GM23338 (cell line): ENCODE results near the gene RUSC1. TPM values are rescaled to one million over a fixed set of nuclear protein-coding genes. Genes with fewer than 3 reads are reported as not detected.

ENCODE experiments used
- ATAC-seq: fragments of 200-7000 bp; cut with Tn5 transposase; 3 replicates; pipeline ENCODE4 v1.9.1; 2020
- DNase-seq: peaks from one replicate; pipeline ENCODE4 v3.0.0-alpha.2; 2015; ENCODE audit warnings: low spot score
- H2AFZ ChIP-seq: fragments of 200-600 bp; sonication (generic); 2 replicates; pipeline ENCODE4 v1.8.0; 2016; ENCODE audit warnings: antibody characterized with exemption, mild to moderate bottlenecking, moderate library complexity
- H3F3A ChIP-seq: fragments of 200-600 bp; sonication (generic); replicated peaks from 2 replicates; pipeline ENCODE4 v1.8.0; 2017; ENCODE audit warnings: antibody characterized with exemption, mixed run types, low read depth
- H3K27ac ChIP-seq: fragments of 200-600 bp; sonication (generic); 2 replicates; pipeline ENCODE4 v1.6.1; 2016; ENCODE audit warnings: low read depth
- H3K27me3 ChIP-seq: fragments of 200-600 bp; sonication (generic); 2 replicates; pipeline ENCODE4 v1.8.0; 2016; ENCODE audit warnings: mild to moderate bottlenecking, mixed run types, moderate library complexity; ENCODE audit not compliant: insufficient read depth
- H3K36me3 ChIP-seq: fragments of 200-600 bp; sonication (generic); 2 replicates; pipeline ENCODE4 v1.8.0; 2016; ENCODE audit warnings: mild to moderate bottlenecking; ENCODE audit not compliant: insufficient read depth
- H3K4me1 ChIP-seq: fragments of 200-600 bp; sonication (generic); 2 replicates; pipeline ENCODE4 v1.8.0; 2016; ENCODE audit warnings: mild to moderate bottlenecking, moderate library complexity; ENCODE audit not compliant: insufficient read depth
- H3K4me2 ChIP-seq: fragments of 200-600 bp; sonication (generic); 2 replicates; pipeline ENCODE4 v1.7.1; 2017; ENCODE audit warnings: mixed run types
- H3K4me3 ChIP-seq: fragments of 200-600 bp; sonication (generic); 2 replicates; pipeline ENCODE4 v1.6.1; 2016; ENCODE audit warnings: mixed run types
- H3K79me2 ChIP-seq: fragments of 200-600 bp; sonication (generic); replicated peaks from 2 replicates; pipeline ENCODE4 v1.8.0; 2017; ENCODE audit warnings: mild to moderate bottlenecking; ENCODE audit not compliant: insufficient read depth
- H3K9me2 ChIP-seq: fragments of 200-600 bp; sonication (generic); 2 replicates; pipeline ENCODE4 v1.8.0; 2017; ENCODE audit not compliant: insufficient read depth
- H4K20me1 ChIP-seq: fragments of 200-600 bp; sonication (generic); replicated peaks from 2 replicates; pipeline ENCODE4 v1.8.0; 2017; ENCODE audit warnings: mild to moderate bottlenecking; ENCODE audit not compliant: insufficient read depth
- H3K27ac Mint-ChIP-seq: 2 replicates; pipeline ENCODE4 v1.8.0; 2020; ENCODE audit warnings: inconsistent platforms, mild to moderate bottlenecking, moderate library complexity, mixed read lengths
- H3K27me3 Mint-ChIP-seq: 3 replicates; pipeline ENCODE4 v1.8.0; 2022; ENCODE audit warnings: low read depth, mild to moderate bottlenecking, moderate library complexity, mixed read lengths, inconsistent platforms; ENCODE audit not compliant: insufficient read depth, poor library complexity
- H3K36me3 Mint-ChIP-seq: 3 replicates; pipeline ENCODE4 v1.8.0; 2021; ENCODE audit warnings: low read depth, mild to moderate bottlenecking, inconsistent platforms, moderate library complexity, mixed read lengths
- H3K4me1 Mint-ChIP-seq: 3 replicates; pipeline ENCODE4 v1.8.0; 2020; ENCODE audit warnings: mild to moderate bottlenecking, inconsistent platforms, mixed read lengths
- H3K4me3 Mint-ChIP-seq: 3 replicates; pipeline ENCODE4 v1.8.0; 2021; ENCODE audit warnings: moderate library complexity, mild to moderate bottlenecking, inconsistent platforms, mixed read lengths
- H3K9me3 Mint-ChIP-seq: 3 replicates; pipeline ENCODE4 v1.8.0; 2020; ENCODE audit warnings: moderate library complexity, mild to moderate bottlenecking, inconsistent platforms, mixed read lengths
- CREB1 ChIP-seq: fragments of 250-450 bp; sonication (Bioruptor Pico); IDR thresholded peaks from 2 replicates; pipeline ENCODE4 v1.5.0; 2020; ENCODE audit warnings: low read depth, mild to moderate bottlenecking, moderate library complexity
- POLR2AphosphoS5 ChIP-seq: IDR thresholded peaks from 2 replicates; pipeline ENCODE4 v1.6.1; 2016; ENCODE audit warnings: antibody characterized with exemption, low read depth
- STAT1 ChIP-seq: IDR thresholded peaks from one replicate; pipeline ENCODE4 v1.6.1; 2016; ENCODE audit warnings: antibody characterized with exemption; ENCODE audit not compliant: unreplicated experiment
- ZNF331 ChIP-seq: fragments of 250-450 bp; sonication (Bioruptor Pico); IDR thresholded peaks from 2 replicates; pipeline ENCODE4 v1.5.0; 2020; ENCODE audit warnings: low read depth, mild to moderate bottlenecking, moderate library complexity
- polyA plus RNA-seq: library from polyadenylated mRNA; unstranded; fragments of >200 nt; fragmentation: Nextera tagmentation; extraction: Ambion mirVana; gene quantifications from 2 replicates; pipeline ENCODE4 v1.2.1, GENCODE V29; 2016
- total RNA-seq: library from RNA; depleted of rRNA; stranded (reverse); fragments of >200 nt; shearing (Covaris generic); gene quantifications from 2 replicates; pipeline ENCODE4 v1.2.3, GENCODE V29; 2014
- TF ChIP-seq, protein P1 (sequence below): IDR thresholded peaks from 2 replicates; pipeline ENCODE4 v1.6.1; 2016; ENCODE audit warnings: antibody characterized with exemption
- TF ChIP-seq, protein P2 (sequence below): fragments of 250-450 bp; sonication (Bioruptor Pico); IDR thresholded peaks from 2 replicates; pipeline ENCODE4 v1.5.0; 2020; ENCODE audit warnings: mild to moderate bottlenecking, moderate library complexity

The RUSC1 gene
- total and polyA plus RNA-seq, 2 experiments from 2014 or later, result 53.4 to 87.7 TPM

DNA sequence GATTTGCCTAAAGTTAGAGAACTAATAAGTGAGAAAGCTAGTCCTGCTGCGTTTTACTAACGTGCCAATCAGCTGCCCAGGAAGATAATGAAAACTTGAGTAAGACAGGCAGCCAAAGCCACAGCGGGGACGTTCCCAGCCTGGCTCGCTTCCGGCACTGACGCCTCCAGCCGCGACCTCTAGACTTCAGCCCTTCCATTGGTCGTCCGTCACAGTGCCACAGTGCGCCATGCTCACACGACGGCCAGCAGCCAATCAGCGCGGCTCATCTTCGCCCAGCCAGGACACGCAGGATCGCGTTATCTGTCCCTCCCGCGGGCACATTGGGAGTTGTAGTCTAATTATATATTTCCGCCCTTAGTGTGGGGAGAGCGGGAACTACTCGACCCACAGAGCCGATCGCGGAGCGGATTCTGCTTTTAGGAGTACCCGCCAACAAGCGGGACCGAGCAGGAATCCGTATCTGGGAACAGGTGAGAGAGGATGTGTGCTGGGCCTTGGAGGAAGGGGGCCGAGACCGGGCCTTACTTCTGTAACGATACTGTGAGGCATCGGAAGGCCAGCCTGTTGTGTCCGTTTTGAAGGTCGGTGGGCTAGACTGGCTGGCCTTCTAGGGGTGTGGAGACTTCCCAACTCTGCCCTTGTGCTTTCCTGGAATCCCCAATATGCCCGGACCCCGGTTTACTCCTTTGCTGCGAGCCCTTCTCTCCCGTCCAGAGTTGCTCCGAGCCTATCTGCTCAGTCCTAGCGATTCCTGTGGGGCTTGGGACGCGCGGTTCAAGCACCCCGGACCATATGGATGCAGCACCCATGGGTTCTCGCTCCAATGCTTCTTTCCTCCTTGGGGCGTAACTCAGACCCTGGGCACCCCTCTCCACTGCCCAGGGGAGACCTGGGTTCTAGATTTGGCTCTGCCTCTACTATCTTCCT is 11.9 kb upstream of the RUSC1 start, which contains the start of gene FDPS:
Gene FDPS (plus strand): TSS at position 374 of the 930 bp plus-strand sequence. CDS start 924 bp downstream, outside the sequence.
- Histone ChIP-seq H3K36me3 (peaks cover 11% of the 10 kb centered on the region), H3K4me2 (peak within 1 kb of the TSS; percentile 98), H3F3A (peaks cover 19% of the 10 kb centered on the region), H3K9me2 (no peaks in the 10 kb centered on the region), H2AFZ (no peak within 1 kb of the TSS), H3K79me2 (peaks cover 44% of the 10 kb centered on the region), H3K27ac (peak within 1 kb of the TSS; percentile 85), H4K20me1 (peaks cover 28% of the 10 kb centered on the region), H3K4me3 (peak within 1 kb of the TSS; percentile 98), H3K27me3 (no peaks in the 10 kb centered on the region), H3K4me1 (peaks cover 20% of the 10 kb centered on the region)
- TF ChIP-seq ZNF331, result no peak
- peak; percentile 91 for TF ChIP-seq POLR2AphosphoS5
- TF ChIP-seq, protein P1, sequence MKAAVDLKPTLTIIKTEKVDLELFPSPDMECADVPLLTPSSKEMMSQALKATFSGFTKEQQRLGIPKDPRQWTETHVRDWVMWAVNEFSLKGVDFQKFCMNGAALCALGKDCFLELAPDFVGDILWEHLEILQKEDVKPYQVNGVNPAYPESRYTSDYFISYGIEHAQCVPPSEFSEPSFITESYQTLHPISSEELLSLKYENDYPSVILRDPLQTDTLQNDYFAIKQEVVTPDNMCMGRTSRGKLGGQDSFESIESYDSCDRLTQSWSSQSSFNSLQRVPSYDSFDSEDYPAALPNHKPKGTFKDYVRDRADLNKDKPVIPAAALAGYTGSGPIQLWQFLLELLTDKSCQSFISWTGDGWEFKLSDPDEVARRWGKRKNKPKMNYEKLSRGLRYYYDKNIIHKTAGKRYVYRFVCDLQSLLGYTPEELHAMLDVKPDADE, result peak; percentile 97
- TF ChIP-seq CREB1 (CRISPR knock-in tag), result peak; percentile 92
- TF ChIP-seq, protein P2, sequence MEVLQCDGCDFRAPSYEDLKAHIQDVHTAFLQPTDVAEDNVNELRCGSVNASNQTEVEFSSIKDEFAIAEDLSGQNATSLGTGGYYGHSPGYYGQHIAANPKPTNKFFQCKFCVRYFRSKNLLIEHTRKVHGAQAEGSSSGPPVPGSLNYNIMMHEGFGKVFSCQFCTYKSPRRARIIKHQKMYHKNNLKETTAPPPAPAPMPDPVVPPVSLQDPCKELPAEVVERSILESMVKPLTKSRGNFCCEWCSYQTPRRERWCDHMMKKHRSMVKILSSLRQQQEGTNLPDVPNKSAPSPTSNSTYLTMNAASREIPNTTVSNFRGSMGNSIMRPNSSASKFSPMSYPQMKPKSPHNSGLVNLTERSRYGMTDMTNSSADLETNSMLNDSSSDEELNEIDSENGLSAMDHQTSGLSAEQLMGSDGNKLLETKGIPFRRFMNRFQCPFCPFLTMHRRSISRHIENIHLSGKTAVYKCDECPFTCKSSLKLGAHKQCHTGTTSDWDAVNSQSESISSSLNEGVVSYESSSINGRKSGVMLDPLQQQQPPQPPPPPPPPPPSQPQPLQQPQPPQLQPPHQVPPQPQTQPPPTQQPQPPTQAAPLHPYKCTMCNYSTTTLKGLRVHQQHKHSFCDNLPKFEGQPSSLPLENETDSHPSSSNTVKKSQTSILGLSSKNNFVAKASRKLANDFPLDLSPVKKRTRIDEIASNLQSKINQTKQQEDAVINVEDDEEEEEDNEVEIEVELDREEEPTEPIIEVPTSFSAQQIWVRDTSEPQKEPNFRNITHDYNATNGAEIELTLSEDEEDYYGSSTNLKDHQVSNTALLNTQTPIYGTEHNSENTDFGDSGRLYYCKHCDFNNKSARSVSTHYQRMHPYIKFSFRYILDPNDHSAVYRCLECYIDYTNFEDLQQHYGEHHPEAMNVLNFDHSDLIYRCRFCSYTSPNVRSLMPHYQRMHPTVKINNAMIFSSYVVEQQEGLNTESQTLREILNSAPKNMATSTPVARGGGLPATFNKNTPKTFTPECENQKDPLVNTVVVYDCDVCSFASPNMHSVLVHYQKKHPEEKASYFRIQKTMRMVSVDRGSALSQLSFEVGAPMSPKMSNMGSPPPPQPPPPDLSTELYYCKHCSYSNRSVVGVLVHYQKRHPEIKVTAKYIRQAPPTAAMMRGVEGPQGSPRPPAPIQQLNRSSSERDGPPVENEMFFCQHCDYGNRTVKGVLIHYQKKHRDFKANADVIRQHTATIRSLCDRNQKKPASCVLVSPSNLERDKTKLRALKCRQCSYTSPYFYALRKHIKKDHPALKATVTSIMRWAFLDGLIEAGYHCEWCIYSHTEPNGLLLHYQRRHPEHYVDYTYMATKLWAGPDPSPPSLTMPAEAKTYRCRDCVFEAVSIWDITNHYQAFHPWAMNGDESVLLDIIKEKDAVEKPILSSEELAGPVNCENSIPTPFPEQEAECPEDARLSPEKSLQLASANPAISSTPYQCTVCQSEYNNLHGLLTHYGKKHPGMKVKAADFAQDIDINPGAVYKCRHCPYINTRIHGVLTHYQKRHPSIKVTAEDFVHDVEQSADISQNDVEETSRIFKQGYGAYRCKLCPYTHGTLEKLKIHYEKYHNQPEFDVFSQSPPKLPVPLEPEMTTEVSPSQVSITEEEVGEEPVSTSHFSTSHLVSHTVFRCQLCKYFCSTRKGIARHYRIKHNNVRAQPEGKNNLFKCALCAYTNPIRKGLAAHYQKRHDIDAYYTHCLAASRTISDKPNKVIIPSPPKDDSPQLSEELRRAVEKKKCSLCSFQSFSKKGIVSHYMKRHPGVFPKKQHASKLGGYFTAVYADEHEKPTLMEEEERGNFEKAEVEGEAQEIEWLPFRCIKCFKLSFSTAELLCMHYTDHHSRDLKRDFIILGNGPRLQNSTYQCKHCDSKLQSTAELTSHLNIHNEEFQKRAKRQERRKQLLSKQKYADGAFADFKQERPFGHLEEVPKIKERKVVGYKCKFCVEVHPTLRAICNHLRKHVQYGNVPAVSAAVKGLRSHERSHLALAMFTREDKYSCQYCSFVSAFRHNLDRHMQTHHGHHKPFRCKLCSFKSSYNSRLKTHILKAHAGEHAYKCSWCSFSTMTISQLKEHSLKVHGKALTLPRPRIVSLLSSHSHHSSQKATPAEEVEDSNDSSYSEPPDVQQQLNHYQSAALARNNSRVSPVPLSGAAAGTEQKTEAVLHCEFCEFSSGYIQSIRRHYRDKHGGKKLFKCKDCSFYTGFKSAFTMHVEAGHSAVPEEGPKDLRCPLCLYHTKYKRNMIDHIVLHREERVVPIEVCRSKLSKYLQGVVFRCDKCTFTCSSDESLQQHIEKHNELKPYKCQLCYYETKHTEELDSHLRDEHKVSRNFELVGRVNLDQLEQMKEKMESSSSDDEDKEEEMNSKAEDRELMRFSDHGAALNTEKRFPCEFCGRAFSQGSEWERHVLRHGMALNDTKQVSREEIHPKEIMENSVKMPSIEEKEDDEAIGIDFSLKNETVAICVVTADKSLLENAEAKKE (CRISPR knock-in tag), result no peak
- no peak for TF ChIP-seq STAT1
- Mint-ChIP-seq H3K9me3 (no peaks in the 10 kb centered on the region), H3K4me1 (peaks cover 22% of the 10 kb centered on the region), H3K4me3 (peak within 1 kb of the TSS; percentile 99), H3K27ac (peak within 1 kb of the TSS; percentile 97), H3K27me3 (peaks cover 9% of the 10 kb centered on the region), H3K36me3 (peaks cover 39% of the 10 kb centered on the region)
- ATAC-seq, result peak; percentile 97
- peak; percentile 99 for DNase-seq
